K562 (cell line): ENCODE measurements around the gene PLEKHF1. TPM values are rescaled to one million over a fixed set of nuclear protein-coding genes. Genes with fewer than 3 reads are reported as not detected.

Experiments
- ATAC-seq: fragments of 200-7000 bp; cut with Tn5 transposase; 3 replicates; pipeline ENCODE4 v1.9.1; 2020; ENCODE audit warnings: moderate library complexity
- BruUV-seq: library from RNA; stranded (reverse); fragments of 400-500 nt; replicated peaks from 2 replicates; lab custom pipeline; 2021; lab: Mats Ljungman, UMichigan
- CTCF ChIA-PET: fragments of 300-600 bp; formaldehyde crosslinking; extraction: SDS; loops from one replicate; lab custom pipeline; 2021; ENCODE audit warnings: low intra/inter-chr PET ratio; lab: Yijun Ruan, JAX
- POLR2A ChIA-PET: fragments of 300-600, 350-650 bp; sonication (Branson Sonifier 250); formaldehyde crosslinking; extraction: SDS; loops from one replicate; lab custom pipeline; 2021; ENCODE audit warnings: antibody characterized with exemption, inconsistent platforms; lab: Yijun Ruan, JAX
- DNase-seq, 4 experiments: peaks; one replicate each; pipeline versions ENCODE4 v3.0.0 to v3.0.0-alpha.2; 2011 to 2018; ENCODE audit warnings: low spot score in 3 of 4, mixed read lengths in 3 of 4; ENCODE audit errors: extremely low read depth in 1 of 4
- FAIRE-seq: peaks from 2 replicates; lab custom pipeline; 2011; peaks lifted over from hg19 to GRCh38; lab: Jason Lieb, UNC
- H2AFZ ChIP-seq: 2 replicates; pipeline ENCODE4 v1.6.0; 2011; ENCODE audit warnings: low read depth, low read length, control low read depth, inconsistent platforms
- H3K27ac ChIP-seq: fragments of 200-600 bp; 3 replicates; pipeline ENCODE4 v1.8.0; 2011; ENCODE audit warnings: low read depth, mild to moderate bottlenecking, control low read depth, inconsistent platforms, low read length, moderate library complexity, mixed read lengths; ENCODE audit errors: extremely low read depth
- H3K27me3 ChIP-seq, 2 experiments: fragments of 300-600 bp in 1 of 2; 2 replicates in 1 of 2; 3 replicates in 1 of 2; pipeline versions ENCODE4 v1.6.0 to v1.8.0; 2011; ENCODE audit warnings: inconsistent platforms in 2 of 2, low read length in 2 of 2, mild to moderate bottlenecking in 1 of 2, mixed read lengths in 1 of 2, moderate library complexity in 1 of 2; ENCODE audit not compliant: control insufficient read depth in 2 of 2, insufficient read depth in 2 of 2
- H3K36me3 ChIP-seq: fragments of 300-600 bp; 3 replicates; pipeline ENCODE4 v1.8.0; 2011; ENCODE audit warnings: mild to moderate bottlenecking, low read length, inconsistent platforms; ENCODE audit not compliant: control insufficient read depth, insufficient read depth
- H3K4me1 ChIP-seq, 2 experiments: fragments of 200-600 bp in 1 of 2; replicated peaks in 1 of 2; 2 replicates in 1 of 2; 3 replicates in 1 of 2; pipeline versions ENCODE4 v1.5.1 to v1.8.0; 2011; ENCODE audit warnings: inconsistent platforms in 2 of 2, low read length in 2 of 2, mild to moderate bottlenecking in 1 of 2, mixed read lengths in 1 of 2, moderate library complexity in 1 of 2; ENCODE audit not compliant: control insufficient read depth in 2 of 2, insufficient read depth in 2 of 2
- H3K4me2 ChIP-seq: 2 replicates; pipeline ENCODE4 v1.6.1; 2011; ENCODE audit warnings: low read length, control low read depth, inconsistent platforms, mixed read lengths; ENCODE audit not compliant: insufficient read depth
- H3K4me3 ChIP-seq: fragments of 200-600 bp; sonication (generic), shearing (Covaris generic); 2 replicates; pipeline ENCODE4 v1.5.1; 2016; ENCODE audit warnings: control low read depth, inconsistent platforms
- H3K79me2 ChIP-seq: fragments of 200-600 bp; 3 replicates; pipeline ENCODE4 v1.8.0; 2011; ENCODE audit warnings: low read length, inconsistent platforms; ENCODE audit not compliant: control insufficient read depth, insufficient read depth
- H3K9ac ChIP-seq, 2 experiments: 2 replicates each; pipeline versions ENCODE4 v1.6.0 to v1.6.1; 2011; ENCODE audit warnings: low read depth in 2 of 2, low read length in 2 of 2, control low read depth in 1 of 2, inconsistent platforms in 1 of 2, mild to moderate bottlenecking in 1 of 2, mixed read lengths in 1 of 2; ENCODE audit not compliant: insufficient read depth in 1 of 2
- H3K9me1 ChIP-seq: one replicate; pipeline ENCODE4 v1.6.0; 2011; ENCODE audit warnings: inconsistent platforms, mild to moderate bottlenecking, low read length, moderate library complexity; ENCODE audit not compliant: control insufficient read depth, insufficient read depth
- H3K9me3 ChIP-seq: replicated peaks from 2 replicates; pipeline ENCODE4 v1.5.1; 2011; ENCODE audit warnings: low read depth, low read length, inconsistent platforms; ENCODE audit not compliant: control insufficient read depth, insufficient read depth
- H4K20me1 ChIP-seq: replicated peaks from 2 replicates; pipeline ENCODE4 v1.6.1; 2011; ENCODE audit warnings: low read length, inconsistent platforms, mixed read lengths; ENCODE audit not compliant: control insufficient read depth, insufficient read depth
- PPARD ChIP-seq: fragments of 250-450 bp; sonication (Bioruptor Pico); IDR thresholded peaks from 2 replicates; pipeline ENCODE4 v1.8.0; 2022; ENCODE audit warnings: inconsistent platforms, mild to moderate bottlenecking, moderate library complexity
- RBFOX2 ChIP-seq: fragments of 200-400 bp; formaldehyde crosslinking; IDR thresholded peaks from 2 replicates; pipeline ENCODE4 v1.6.1; 2017; ENCODE audit warnings: low read depth, mild to moderate bottlenecking, low read length, moderate library complexity
- ZNF766 ChIP-seq: fragments of 200-800 bp; sonication (Bioruptor generic); conservative IDR thresholded peaks from 2 replicates; pipeline ENCODE4 v1.6.1; 2016; ENCODE audit warnings: missing genetic modification characterization, missing compliant biosample characterization
- WGBS: fragments of 100-300 bp; shearing (Covaris generic); methylation state at CpG from one replicate; pipeline ENCODE4 v1.1.6; 2016; ENCODE audit warnings: low coverage, mixed read lengths; ENCODE audit not compliant: insufficient coverage; ENCODE audit errors: missing lambda C conversion rate; 5-methylcytosine and 5-hydroxymethylcytosine counted together
- in situ Hi-C: fragments of 300-500 bp; cut with MboI; formaldehyde crosslinking; loops from 4 replicates; pipeline ENCODE4 v1.15.0; 2018; ENCODE audit warnings: inconsistent platforms, mixed read lengths
- intact Hi-C: fragments of 100-400 bp; cut with micrococcal nuclease; formaldehyde crosslinking; loops from 2 replicates; pipeline ENCODE4 v1.14.2; 2022
- polyA plus RNA-seq, 8 experiments: library from polyadenylated mRNA; depleted of rRNA in 4 of 8; stranded (reverse) in 5 of 8; unstranded in 3 of 8; fragments of >200 nt; fragmentation: Nextera tagmentation in 2 of 8; fragmentation: Illumina TruSeq in 1 of 8; extraction: Ambion mirVana in 2 of 8; extraction: Trizol in 1 of 8; gene quantifications; 2 replicates each; pipeline versions ENCODE4 v1.2.1 to v1.2.3, GENCODE V29; 2011 to 2014; ENCODE audit warnings: inconsistent platforms in 1 of 8, missing spikeins in 1 of 8
- total RNA-seq, 7 experiments: library from RNA; depleted of rRNA in 6 of 7; stranded (reverse); fragments of >200 nt in 6 of 7; fragmentation: Illumina TruSeq in 2 of 7; extraction: Trizol in 2 of 7; gene quantifications; 2 replicates each; pipeline versions ENCODE4 v1.2.1 to v1.2.3, GENCODE V29; 2011 to 2021; ENCODE audit warnings: low replicate concordance in 1 of 7
- TF ChIP-seq, protein P1 (sequence below), 3 experiments: IDR thresholded peaks in 2 of 3; conservative IDR thresholded peaks in 1 of 3; 2 replicates each; pipeline ENCODE4 v1.5.1; 2011 to 2012; ENCODE audit warnings: low read length in 3 of 3, mild to moderate bottlenecking in 3 of 3, control low read depth in 2 of 3, improper control_type of control experiment in 1 of 3, inconsistent platforms in 1 of 3, low read depth in 1 of 3, mixed read lengths in 1 of 3, moderate library complexity in 1 of 3; ENCODE audit not compliant: insufficient read depth in 2 of 3
- TF ChIP-seq, protein P2 (sequence below): IDR thresholded peaks from 2 replicates; pipeline ENCODE4 v1.6.1; 2011; ENCODE audit warnings: borderline replicate concordance, low read depth, mild to moderate bottlenecking, moderate library complexity, low read length; ENCODE audit not compliant: insufficient read depth, poor library complexity, severe bottlenecking

PLEKHF1 gene
- total and polyA plus RNA-seq, 9 of the 15 experiments (the other 6 are each of a cell fraction or from before 2014, with no cell fraction given): 0.07 to 13.4 (median 3.9) TPM; not detected in 1

GRCh38 chr19:29668746-29669609, 3.7 kb downstream of the PLEKHF1 start:
- 68% methylated on average over 12 of the region's 13 CpGs for WGBS
- ChIA-PET CTCF (no interaction called here), POLR2A (interaction anchor here (0.8 to 1.4 kb wide), 4 partner anchors 12 to 38 kb away, joined by 3 to 4 read pairs (median 3); no protein-coding TSS in a partner anchor)
- ATAC-seq (no peak), DNase-seq (peak in 2 of 4 experiments; percentile 11 to 16), FAIRE-seq (no peak)
- Histone ChIP-seq H3K9ac (peak overlapping the region in 1 of 2 experiments; percentile 47; a peak in 1 of 4 replicates), H3K27me3 (no peaks in the 10 kb centered on the region), H3K27ac (no peak overlapping the region), H3K36me3 (peaks cover 21% of the 10 kb centered on the region; the same call in 2 of the 3 replicates), H2AFZ (no peak overlapping the region), H4K20me1 (peaks cover 4% of the 10 kb centered on the region; the same call in 1 of the 2 replicates), H3K4me1 (peaks cover 39 to 72% of the 10 kb centered on the region in 2 experiments), H3K9me1 (no peaks in the 10 kb centered on the region), H3K79me2 (peaks cover 72% of the 10 kb centered on the region), H3K4me2 (no peak overlapping the region), H3K4me3 (no peak overlapping the region), H3K9me3 (no peaks in the 10 kb centered on the region)
- in situ Hi-C loops: no loop called here
- intact Hi-C loops: no loop called here
- BruUV-seq: no TSS peak
- TF ChIP-seq RBFOX2 (peak; percentile 50), PPARD (CRISPR knock-in tag) (no peak), ZNF766 (no peak)
- TF ChIP-seq, protein P1, sequence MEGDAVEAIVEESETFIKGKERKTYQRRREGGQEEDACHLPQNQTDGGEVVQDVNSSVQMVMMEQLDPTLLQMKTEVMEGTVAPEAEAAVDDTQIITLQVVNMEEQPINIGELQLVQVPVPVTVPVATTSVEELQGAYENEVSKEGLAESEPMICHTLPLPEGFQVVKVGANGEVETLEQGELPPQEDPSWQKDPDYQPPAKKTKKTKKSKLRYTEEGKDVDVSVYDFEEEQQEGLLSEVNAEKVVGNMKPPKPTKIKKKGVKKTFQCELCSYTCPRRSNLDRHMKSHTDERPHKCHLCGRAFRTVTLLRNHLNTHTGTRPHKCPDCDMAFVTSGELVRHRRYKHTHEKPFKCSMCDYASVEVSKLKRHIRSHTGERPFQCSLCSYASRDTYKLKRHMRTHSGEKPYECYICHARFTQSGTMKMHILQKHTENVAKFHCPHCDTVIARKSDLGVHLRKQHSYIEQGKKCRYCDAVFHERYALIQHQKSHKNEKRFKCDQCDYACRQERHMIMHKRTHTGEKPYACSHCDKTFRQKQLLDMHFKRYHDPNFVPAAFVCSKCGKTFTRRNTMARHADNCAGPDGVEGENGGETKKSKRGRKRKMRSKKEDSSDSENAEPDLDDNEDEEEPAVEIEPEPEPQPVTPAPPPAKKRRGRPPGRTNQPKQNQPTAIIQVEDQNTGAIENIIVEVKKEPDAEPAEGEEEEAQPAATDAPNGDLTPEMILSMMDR (IDR thresholded peaks at IDR 0.05 in 2 of 3, conservative IDR thresholded peaks at IDR 0.05 in 1 of 3; ENCODE audit: insufficient read depth in 2 of 3, low read depth in 1 of 3, low read length in 3 of 3): peak; percentile 15 to 44 (median 28); a peak in 2 of 6 replicates
- TF ChIP-seq, protein P2, sequence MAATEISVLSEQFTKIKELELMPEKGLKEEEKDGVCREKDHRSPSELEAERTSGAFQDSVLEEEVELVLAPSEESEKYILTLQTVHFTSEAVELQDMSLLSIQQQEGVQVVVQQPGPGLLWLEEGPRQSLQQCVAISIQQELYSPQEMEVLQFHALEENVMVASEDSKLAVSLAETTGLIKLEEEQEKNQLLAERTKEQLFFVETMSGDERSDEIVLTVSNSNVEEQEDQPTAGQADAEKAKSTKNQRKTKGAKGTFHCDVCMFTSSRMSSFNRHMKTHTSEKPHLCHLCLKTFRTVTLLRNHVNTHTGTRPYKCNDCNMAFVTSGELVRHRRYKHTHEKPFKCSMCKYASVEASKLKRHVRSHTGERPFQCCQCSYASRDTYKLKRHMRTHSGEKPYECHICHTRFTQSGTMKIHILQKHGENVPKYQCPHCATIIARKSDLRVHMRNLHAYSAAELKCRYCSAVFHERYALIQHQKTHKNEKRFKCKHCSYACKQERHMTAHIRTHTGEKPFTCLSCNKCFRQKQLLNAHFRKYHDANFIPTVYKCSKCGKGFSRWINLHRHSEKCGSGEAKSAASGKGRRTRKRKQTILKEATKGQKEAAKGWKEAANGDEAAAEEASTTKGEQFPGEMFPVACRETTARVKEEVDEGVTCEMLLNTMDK: peak; percentile 55
